Rectal smooth muscle tissue (tissue), 1 donor: ENCODE data around the gene SORBS2.

Source experiments
- H3K27ac ChIP-seq: one replicate; pipeline ENCODE4 v1.7.0; 2013; ENCODE audit warnings: low read depth, low read length, inconsistent platforms
- H3K27me3 ChIP-seq: one replicate; pipeline ENCODE4 v1.7.0; 2013; ENCODE audit warnings: low read length; ENCODE audit not compliant: control insufficient read depth, insufficient read depth
- H3K36me3 ChIP-seq: one replicate; pipeline ENCODE4 v1.7.0; 2013; ENCODE audit warnings: low read length; ENCODE audit not compliant: control insufficient read depth, insufficient read depth
- H3K4me1 ChIP-seq: one replicate; pipeline ENCODE4 v1.7.0; 2013; ENCODE audit warnings: low read length; ENCODE audit not compliant: control insufficient read depth, insufficient read depth
- H3K4me3 ChIP-seq: one replicate; pipeline ENCODE4 v1.7.0; 2013; ENCODE audit warnings: low read length
- H3K9ac ChIP-seq: one replicate; pipeline ENCODE4 v1.7.0; 2013; ENCODE audit warnings: low read length

The SORBS2 gene

GRCh38 chr4:185546335-185546734 is 265.7 kb downstream of the SORBS2 start:
- H3K4me1 ChIP-seq = peaks cover 8% of the 10 kb centered on the region
- no peak overlapping the region for H3K27ac ChIP-seq
- H3K27me3 ChIP-seq = no peaks in the 10 kb centered on the region
- no peak overlapping the region for H3K4me3 ChIP-seq
- H3K9ac ChIP-seq = no peak overlapping the region
- no peaks in the 10 kb centered on the region for H3K36me3 ChIP-seq

DNA sequence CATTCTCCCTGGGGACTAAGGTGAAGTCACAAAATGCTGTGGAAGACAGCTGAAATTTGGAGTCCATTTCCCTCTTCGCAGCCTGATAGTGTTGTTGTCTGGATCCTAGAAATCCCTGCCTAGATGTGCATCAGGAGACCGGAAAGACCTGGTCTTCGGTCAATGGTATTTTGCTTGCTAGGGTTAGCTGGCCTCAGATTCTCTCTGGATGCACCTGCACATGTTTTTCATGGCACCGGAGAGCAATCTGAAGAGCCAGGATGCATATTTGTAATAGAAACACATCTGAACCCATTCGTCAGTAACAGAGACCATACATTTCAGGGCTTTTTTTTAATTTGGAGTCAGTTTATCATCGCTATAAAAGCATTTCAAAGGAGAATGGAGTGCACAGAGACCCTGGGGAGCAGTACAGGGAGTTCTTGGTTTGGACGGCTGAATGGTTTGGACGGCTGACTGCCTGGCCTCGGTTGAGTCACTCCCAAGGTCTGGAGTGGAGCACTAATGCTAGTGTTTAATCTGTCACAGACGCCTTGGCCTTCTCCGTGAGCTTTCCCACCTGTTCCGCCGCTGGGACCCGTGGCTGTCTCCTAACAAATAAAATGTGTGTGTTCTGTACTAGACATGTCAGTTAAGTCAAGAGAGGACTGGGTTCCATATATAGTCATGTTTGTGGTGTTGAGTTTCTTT is 269.2 kb downstream of the SORBS2 start:
- Histone ChIP-seq H3K36me3 (no peaks in the 10 kb centered on the region), H3K27ac (peak overlapping the region; percentile 65), H3K27me3 (no peaks in the 10 kb centered on the region), H3K4me1 (peaks cover 15% of the 10 kb centered on the region), H3K4me3 (no peak overlapping the region), H3K9ac (no peak overlapping the region)

GRCh38 chr4:185541251-185541727 is 270.7 kb downstream of the SORBS2 start:
- no peaks in the 10 kb centered on the region for H3K27me3 ChIP-seq
- no peak overlapping the region for H3K9ac ChIP-seq
- H3K4me1 ChIP-seq = peaks cover 16% of the 10 kb centered on the region
- H3K27ac ChIP-seq = peak overlapping the region; percentile 51
- no peak overlapping the region for H3K4me3 ChIP-seq
- H3K36me3 ChIP-seq = no peaks in the 10 kb centered on the region

DNA sequence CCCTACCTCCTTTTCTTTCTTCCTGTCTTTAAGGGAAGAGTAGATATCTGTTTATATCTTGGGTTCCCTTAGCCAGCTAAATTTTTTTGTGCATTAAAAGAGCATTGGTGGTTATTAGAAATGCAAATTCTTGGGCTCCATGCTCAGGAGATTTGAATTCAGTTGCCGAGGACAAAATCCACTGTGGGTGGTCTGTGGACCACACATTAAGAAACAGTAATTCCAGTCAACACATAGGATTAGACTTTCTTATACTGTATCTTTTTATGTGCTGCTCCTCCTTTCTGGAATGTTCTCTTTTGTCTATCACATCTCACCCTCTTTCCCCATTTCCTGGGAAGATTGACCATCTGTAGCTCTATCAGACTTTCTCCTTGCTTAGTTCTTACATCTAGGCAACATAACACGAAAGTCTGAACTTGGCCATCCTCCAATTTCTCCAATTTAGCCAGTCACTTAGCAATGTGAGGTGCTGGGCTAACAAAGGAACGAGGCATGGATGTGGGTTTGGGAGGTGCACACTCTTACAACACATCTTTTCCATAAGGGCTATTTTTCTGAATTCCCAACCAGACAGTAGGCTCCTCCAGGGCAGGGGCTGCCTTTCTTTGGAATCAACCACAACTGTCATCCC is 271.4 kb downstream of the SORBS2 start:
- Histone ChIP-seq H3K4me3 (no peak overlapping the region), H3K4me1 (peaks cover 19% of the 10 kb centered on the region), H3K27ac (peak overlapping the region; percentile 51), H3K27me3 (no peaks in the 10 kb centered on the region), H3K36me3 (no peaks in the 10 kb centered on the region), H3K9ac (no peak overlapping the region)

DNA sequence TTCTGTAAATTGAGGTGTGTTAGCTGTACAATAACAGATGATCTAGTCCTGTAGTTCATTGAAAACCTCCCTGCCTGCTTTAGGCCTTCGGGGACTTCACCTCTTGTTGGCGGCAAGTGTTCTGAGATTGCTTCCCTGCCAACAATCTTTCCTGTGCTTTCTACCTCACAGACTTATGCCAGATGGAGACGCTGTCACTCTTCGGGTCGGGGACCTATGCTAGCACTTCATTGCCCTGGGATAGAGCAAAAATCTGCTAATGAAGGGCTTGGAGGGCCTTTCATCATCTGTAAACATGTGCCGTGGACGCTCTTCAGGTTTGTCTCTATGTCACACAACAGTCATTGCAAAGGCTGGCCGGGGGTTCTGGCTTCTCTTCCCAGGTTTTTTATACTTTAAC is 272.0 kb downstream of the SORBS2 start:
- H3K9ac ChIP-seq = no peak overlapping the region
- no peak overlapping the region for H3K4me3 ChIP-seq
- no peak overlapping the region for H3K27ac ChIP-seq
- no peaks in the 10 kb centered on the region for H3K36me3 ChIP-seq
- H3K4me1 ChIP-seq = peaks cover 19% of the 10 kb centered on the region
- no peaks in the 10 kb centered on the region for H3K27me3 ChIP-seq

- H3K4me3 ChIP-seq = no peak overlapping the region
- H3K27ac ChIP-seq = no peak overlapping the region
- H3K27me3 ChIP-seq = no peaks in the 10 kb centered on the region
These were observed 273.2 kb downstream of the SORBS2 start for GRCh38 chr4:185538806-185539205.

GRCh38 chr4:185536411-185536709 is 275.6 kb downstream of the SORBS2 start:
- H3K27ac ChIP-seq = peak overlapping the region; percentile 97
- peak overlapping the region; percentile 73 for H3K4me3 ChIP-seq
- no peak overlapping the region for H3K9ac ChIP-seq

More at GRCh38 chr4:185538806-185539205, 273.2 kb downstream of the SORBS2 start:
- Histone ChIP-seq H3K36me3 (no peaks in the 10 kb centered on the region), H3K4me1 (peaks cover 19% of the 10 kb centered on the region), H3K9ac (no peak overlapping the region)

DNA sequence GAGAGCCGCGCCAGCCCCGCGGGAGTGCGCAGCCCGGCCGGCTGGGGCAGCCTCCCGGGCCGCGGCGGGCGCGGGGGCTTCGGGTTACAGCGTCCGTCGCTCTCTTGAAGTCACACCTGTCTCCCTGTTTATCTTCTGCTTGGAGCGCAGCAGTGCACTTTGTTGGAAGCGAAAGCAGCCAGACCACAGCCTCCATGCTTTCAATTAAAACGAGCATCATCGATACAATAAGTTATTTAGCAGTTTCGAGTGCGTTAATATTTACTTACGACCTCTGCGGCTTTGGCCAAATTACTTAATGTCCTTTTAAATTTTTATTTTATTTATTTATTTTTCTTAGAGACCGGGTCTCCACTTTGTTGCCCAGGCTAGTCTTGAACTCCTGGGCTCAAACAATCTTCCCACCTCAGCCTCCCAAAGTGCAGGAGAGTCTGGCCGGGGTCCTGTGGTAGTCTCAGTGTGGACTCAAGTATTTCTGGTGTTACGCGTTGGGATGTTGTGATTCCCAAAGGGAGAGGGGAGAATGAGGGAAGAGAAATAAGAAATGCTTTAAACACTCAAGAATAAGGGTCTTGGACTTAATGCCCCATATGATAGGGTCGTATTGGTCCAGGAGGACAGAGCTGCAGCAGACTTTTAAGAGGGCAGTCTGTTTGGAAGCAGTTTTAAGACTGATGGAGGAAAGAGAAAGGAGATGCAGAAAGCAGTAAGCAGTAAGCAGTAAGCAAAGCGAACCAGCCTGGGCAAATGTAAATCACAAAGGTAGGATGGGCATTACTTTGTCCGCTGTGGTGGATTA is 276.2 kb downstream of the SORBS2 start:
- Histone ChIP-seq H3K4me3 (peak overlapping the region; percentile 73), H3K9ac (peak overlapping the region; percentile 58), H3K27ac (peak overlapping the region; percentile 97), H3K27me3 (no peaks in the 10 kb centered on the region), H3K4me1 (peaks cover 12% of the 10 kb centered on the region), H3K36me3 (no peaks in the 10 kb centered on the region)

More at GRCh38 chr4:185536411-185536709, 275.6 kb downstream of the SORBS2 start:
- no peaks in the 10 kb centered on the region for H3K27me3 ChIP-seq
- H3K36me3 ChIP-seq = no peaks in the 10 kb centered on the region
- H3K4me1 ChIP-seq = peaks cover 17% of the 10 kb centered on the region
